ENCODE data around the gene PIGW. TPM values are rescaled to one million over a fixed set of nuclear protein-coding genes. Genes with fewer than 3 reads are reported as not detected.

The PIGW gene
- total RNA-seq, 4 donors from 2014 or later, result 3.0 to 6.9 (median 4.7) TPM

GRCh38 chr17:36566081-36566480 lies 31.3 kb downstream of the PIGW start:
- no peak for ATAC-seq
- no peak overlapping the region for H3K27ac ChIP-seq
- in situ Hi-C loops (cut with MboI; ENCODE audit: low sequenced_read_pairs in 4 of 4), result no loop called here
- no peaks in the 10 kb centered on the region for H3K4me1 ChIP-seq
- no peak overlapping the region for H3K4me3 ChIP-seq
- H3K36me3 ChIP-seq, result peaks cover 0 to 84% of the 10 kb centered on the region in 2 donors
- DNase-seq, result no peak
- H3K9me3 ChIP-seq, result no peaks in the 10 kb centered on the region
- TF ChIP-seq, protein P1, sequence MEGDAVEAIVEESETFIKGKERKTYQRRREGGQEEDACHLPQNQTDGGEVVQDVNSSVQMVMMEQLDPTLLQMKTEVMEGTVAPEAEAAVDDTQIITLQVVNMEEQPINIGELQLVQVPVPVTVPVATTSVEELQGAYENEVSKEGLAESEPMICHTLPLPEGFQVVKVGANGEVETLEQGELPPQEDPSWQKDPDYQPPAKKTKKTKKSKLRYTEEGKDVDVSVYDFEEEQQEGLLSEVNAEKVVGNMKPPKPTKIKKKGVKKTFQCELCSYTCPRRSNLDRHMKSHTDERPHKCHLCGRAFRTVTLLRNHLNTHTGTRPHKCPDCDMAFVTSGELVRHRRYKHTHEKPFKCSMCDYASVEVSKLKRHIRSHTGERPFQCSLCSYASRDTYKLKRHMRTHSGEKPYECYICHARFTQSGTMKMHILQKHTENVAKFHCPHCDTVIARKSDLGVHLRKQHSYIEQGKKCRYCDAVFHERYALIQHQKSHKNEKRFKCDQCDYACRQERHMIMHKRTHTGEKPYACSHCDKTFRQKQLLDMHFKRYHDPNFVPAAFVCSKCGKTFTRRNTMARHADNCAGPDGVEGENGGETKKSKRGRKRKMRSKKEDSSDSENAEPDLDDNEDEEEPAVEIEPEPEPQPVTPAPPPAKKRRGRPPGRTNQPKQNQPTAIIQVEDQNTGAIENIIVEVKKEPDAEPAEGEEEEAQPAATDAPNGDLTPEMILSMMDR (IDR thresholded peaks at IDR 0.05 in 4 of 5, conservative IDR thresholded peaks at IDR 0.05 in 1 of 5), result no peak
- intact Hi-C loops (cut with DNase I; ENCODE audit: low total_unique reads), result no loop called here
- H3K27me3 ChIP-seq, result no peaks in the 10 kb centered on the region

- H3K4me1 ChIP-seq, result no peaks in the 10 kb centered on the region
- H3K27me3 ChIP-seq, result no peaks in the 10 kb centered on the region
- intact Hi-C loops (cut with DNase I; ENCODE audit: low total_unique reads) (no loop called here), in situ Hi-C loops (cut with MboI; ENCODE audit: low sequenced_read_pairs in 4 of 4) (no loop called here)
- no peak for ATAC-seq
- no peak for TF ChIP-seq POLR2A (IDR thresholded peaks at IDR 0.05)
- TF ChIP-seq, protein P1 (IDR thresholded peaks at IDR 0.05 in 4 of 5, conservative IDR thresholded peaks at IDR 0.05 in 1 of 5), result no peak
- no peak for DNase-seq
- H3K9me3 ChIP-seq, result no peaks in the 10 kb centered on the region
- H3K36me3 ChIP-seq, result peaks cover 0 to 49% of the 10 kb centered on the region in 2 donors
- no peak overlapping the region for H3K27ac ChIP-seq
- no peak overlapping the region for H3K4me3 ChIP-seq
These were observed 40.2 kb downstream of the PIGW start for GRCh38 chr17:36575028-36575427.

DNA sequence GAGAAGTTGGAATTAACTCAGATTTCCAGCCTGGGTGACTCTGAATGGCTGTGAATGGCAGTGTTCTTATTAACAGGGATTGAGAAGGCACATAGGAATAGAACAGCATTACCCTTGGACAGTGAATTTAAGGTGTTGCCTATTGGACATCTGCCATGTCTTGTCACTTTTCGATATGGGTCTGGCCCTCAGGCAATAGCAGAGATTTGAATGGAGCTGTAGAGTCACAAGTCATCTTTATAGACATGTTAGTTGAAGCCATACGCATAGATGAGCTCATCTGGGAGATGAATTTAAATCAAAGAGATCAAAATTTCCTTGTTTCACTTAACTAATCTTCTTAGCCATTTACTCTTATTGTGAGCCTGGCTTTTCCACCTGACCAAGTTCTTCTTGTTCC lies 42.0 kb downstream of the PIGW start:
- DNase-seq (no peak), ATAC-seq (no peak)
- Histone ChIP-seq H3K27ac (no peak overlapping the region), H3K27me3 (no peaks in the 10 kb centered on the region), H3K4me1 (no peaks in the 10 kb centered on the region), H3K36me3 (peaks cover 0 to 52% of the 10 kb centered on the region in 2 donors), H3K4me3 (no peak overlapping the region), H3K9me3 (no peaks in the 10 kb centered on the region)
- in situ Hi-C loops (cut with MboI; ENCODE audit: low sequenced_read_pairs in 4 of 4) (no loop called here), intact Hi-C loops (cut with DNase I; ENCODE audit: low total_unique reads) (no loop called here)
- no peak for TF ChIP-seq POLR2A (IDR thresholded peaks at IDR 0.05)
- TF ChIP-seq, protein P1 (IDR thresholded peaks at IDR 0.05 in 4 of 5, conservative IDR thresholded peaks at IDR 0.05 in 1 of 5), result no peak

DNA sequence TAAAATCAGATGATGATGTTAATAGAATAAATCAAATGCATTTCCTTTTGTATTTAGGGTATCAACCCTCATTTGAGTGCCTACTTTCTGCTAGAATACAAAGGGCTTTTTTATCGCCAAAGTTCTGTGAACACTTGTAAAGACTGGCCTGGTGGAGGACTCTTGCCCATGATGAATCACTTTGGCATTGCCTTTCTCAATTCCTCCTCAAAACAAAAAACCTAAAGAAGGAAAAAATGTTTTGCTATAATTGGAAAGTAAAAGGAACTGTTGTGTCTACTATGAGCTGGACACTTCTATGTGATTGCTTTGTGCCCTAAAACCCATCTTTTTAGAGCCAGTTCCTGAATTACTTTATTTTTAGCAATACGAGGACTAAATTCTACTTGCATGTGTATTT lies 43.9 kb downstream of the PIGW start:
- Histone ChIP-seq H3K4me1 (no peaks in the 10 kb centered on the region), H3K27me3 (no peaks in the 10 kb centered on the region), H3K9me3 (no peaks in the 10 kb centered on the region), H3K4me3 (no peak overlapping the region), H3K27ac (no peak overlapping the region), H3K36me3 (peaks cover 0 to 63% of the 10 kb centered on the region in 2 donors)
- TF ChIP-seq POLR2A (IDR thresholded peaks at IDR 0.05), result no peak
- TF ChIP-seq, protein P1 (IDR thresholded peaks at IDR 0.05 in 4 of 5, conservative IDR thresholded peaks at IDR 0.05 in 1 of 5), result no peak
- in situ Hi-C loops (cut with MboI; ENCODE audit: low sequenced_read_pairs in 4 of 4) (no loop called here), intact Hi-C loops (cut with DNase I; ENCODE audit: low total_unique reads) (no loop called here)
- DNase-seq (no peak), ATAC-seq (no peak)

DNA sequence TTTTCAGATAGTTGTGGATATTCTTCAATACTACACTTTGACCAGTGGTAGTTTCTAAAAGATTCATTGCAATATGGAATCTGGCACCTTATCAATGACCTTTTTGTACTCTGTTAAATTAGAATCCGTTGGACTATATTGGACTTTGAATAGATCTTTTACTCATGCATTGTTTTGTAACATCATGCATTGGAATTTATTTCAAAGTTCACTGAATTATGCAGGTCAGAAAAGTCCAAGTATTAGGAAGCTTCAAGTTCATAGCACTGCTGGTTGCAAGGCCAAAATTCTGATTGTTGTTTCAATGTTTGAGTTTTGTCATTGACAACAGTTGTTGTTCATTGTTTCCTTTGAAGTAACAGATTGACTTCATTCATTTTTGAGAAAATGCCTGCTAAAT lies 49.0 kb downstream of the PIGW start:
- no peak overlapping the region for H3K27ac ChIP-seq
- no peak overlapping the region for H3K4me3 ChIP-seq
- H3K9me3 ChIP-seq, result no peaks in the 10 kb centered on the region
- no peaks in the 10 kb centered on the region for H3K4me1 ChIP-seq
- H3K36me3 ChIP-seq, result peaks cover 0 to 97% of the 10 kb centered on the region in 2 donors
- DNase-seq (no peak), ATAC-seq (no peak)
- in situ Hi-C loops (cut with MboI; ENCODE audit: low sequenced_read_pairs in 4 of 4) (no loop called here), intact Hi-C loops (cut with DNase I; ENCODE audit: low total_unique reads) (no loop called here)
- TF ChIP-seq, protein P1 (IDR thresholded peaks at IDR 0.05 in 4 of 5, conservative IDR thresholded peaks at IDR 0.05 in 1 of 5), result no peak
- no peak for TF ChIP-seq POLR2A (IDR thresholded peaks at IDR 0.05)
- H3K27me3 ChIP-seq, result no peaks in the 10 kb centered on the region

Data from gastrocnemius medialis (tissue), 4 donors.